ENCODE results near the gene ERMP1.

GRCh38 chr9:5863092-5863746 lies 30.3 kb upstream of the ERMP1 start:
- TF ChIP-seq EZH2 (IDR thresholded peaks at IDR 0.05; ENCODE audit: borderline replicate concordance, insufficient read depth, low read depth, low read length, poor library complexity, severe bottlenecking), result no peak
- no peak for TF ChIP-seq CTCF (IDR thresholded peaks at IDR 0.05)
